ENCODE measurements around the gene NME3. TPM values are rescaled to one million over a fixed set of nuclear protein-coding genes. Genes with fewer than 3 reads are reported as not detected.
A peak's percentile ranks its signal among the peaks of the same experiment; 100 is the strongest.

NME3 gene
- total and polyA plus RNA-seq, 3 donors from 2014 or later, result 29.3 to 119 (median 100) TPM

DNA sequence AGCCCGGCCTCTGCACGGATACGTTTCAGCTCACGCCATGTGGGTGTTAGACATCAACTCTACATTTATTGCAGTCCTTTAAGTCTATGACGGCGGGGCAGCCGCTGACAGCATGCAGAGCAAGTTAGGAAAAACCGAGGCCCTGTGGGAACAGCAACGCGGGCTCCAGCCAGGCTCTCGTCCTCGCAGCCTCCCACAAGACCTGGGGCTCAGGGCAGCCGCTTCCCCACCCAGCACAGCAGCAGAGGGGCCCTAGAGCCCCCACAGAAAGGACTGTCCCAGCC, 5.3 kb upstream of the NME3 start:
- Histone ChIP-seq H3K4me3 (no peak overlapping the region), H3K4me1 (peaks cover 22% of the 10 kb centered on the region), H3K36me3 (ENCODE audit: low read depth, missing control alignments) (no peaks in the 10 kb centered on the region), H3K9me3 (no peaks in the 10 kb centered on the region), H3K27ac (no peak overlapping the region), H3K27me3 (no peaks in the 10 kb centered on the region)
- DNase-seq, result no peak
- intact Hi-C loops (cut with DNase I; ENCODE audit: low total_unique reads), result no loop called here
- TF ChIP-seq POLR2A (IDR thresholded peaks at IDR 0.05), result no peak
- TF ChIP-seq, protein P1, sequence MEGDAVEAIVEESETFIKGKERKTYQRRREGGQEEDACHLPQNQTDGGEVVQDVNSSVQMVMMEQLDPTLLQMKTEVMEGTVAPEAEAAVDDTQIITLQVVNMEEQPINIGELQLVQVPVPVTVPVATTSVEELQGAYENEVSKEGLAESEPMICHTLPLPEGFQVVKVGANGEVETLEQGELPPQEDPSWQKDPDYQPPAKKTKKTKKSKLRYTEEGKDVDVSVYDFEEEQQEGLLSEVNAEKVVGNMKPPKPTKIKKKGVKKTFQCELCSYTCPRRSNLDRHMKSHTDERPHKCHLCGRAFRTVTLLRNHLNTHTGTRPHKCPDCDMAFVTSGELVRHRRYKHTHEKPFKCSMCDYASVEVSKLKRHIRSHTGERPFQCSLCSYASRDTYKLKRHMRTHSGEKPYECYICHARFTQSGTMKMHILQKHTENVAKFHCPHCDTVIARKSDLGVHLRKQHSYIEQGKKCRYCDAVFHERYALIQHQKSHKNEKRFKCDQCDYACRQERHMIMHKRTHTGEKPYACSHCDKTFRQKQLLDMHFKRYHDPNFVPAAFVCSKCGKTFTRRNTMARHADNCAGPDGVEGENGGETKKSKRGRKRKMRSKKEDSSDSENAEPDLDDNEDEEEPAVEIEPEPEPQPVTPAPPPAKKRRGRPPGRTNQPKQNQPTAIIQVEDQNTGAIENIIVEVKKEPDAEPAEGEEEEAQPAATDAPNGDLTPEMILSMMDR (IDR thresholded peaks at IDR 0.05), result no peak
- 81 to 91% methylated on average over 12 to 13 of the region's 13 CpGs for WGBS, 2 donors

DNA sequence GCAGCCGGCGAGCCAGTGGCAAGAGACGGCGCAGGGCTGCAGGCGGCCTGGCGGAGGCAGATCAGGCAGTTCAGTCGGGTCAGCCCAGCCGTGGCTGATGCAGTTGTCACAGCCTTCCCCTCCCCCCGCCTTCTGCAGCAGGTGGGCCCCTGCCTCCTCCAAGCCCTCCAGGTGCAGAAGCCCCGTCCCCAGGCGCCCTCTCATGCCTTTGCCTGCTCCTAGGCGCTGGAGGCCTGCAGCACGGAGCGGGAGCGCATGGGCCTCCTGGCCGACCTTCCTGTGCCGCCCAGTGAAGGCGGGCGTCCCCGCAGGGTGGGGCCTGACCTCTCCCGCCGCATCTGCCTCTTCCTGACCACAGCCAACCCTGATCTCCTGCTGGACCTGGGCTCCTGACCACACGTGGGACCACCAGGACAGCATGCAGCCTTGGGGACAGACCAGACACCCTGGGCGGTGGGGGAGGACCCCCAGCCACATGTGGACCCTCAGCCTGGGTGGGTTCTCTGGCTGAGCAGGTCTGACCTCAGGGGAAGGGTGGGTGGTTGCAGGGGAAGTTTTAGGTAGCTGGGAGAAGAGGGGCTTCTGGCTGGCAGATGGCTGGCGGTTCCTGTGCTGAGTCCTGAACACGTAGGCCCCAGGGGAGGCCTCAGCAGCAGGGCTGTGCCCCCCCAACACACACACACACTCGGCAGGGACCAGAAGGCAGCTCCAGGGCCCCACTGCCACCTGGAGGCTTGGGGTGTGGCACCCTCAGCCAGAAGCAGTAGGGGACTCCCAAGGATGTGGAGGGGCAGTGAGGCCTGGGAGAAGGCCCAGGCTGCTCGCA, 4.7 kb upstream of the NME3 start:
- 82 to 92% methylated on average over 5 to 28 of the region's 28 CpGs for WGBS, 2 donors

DNA sequence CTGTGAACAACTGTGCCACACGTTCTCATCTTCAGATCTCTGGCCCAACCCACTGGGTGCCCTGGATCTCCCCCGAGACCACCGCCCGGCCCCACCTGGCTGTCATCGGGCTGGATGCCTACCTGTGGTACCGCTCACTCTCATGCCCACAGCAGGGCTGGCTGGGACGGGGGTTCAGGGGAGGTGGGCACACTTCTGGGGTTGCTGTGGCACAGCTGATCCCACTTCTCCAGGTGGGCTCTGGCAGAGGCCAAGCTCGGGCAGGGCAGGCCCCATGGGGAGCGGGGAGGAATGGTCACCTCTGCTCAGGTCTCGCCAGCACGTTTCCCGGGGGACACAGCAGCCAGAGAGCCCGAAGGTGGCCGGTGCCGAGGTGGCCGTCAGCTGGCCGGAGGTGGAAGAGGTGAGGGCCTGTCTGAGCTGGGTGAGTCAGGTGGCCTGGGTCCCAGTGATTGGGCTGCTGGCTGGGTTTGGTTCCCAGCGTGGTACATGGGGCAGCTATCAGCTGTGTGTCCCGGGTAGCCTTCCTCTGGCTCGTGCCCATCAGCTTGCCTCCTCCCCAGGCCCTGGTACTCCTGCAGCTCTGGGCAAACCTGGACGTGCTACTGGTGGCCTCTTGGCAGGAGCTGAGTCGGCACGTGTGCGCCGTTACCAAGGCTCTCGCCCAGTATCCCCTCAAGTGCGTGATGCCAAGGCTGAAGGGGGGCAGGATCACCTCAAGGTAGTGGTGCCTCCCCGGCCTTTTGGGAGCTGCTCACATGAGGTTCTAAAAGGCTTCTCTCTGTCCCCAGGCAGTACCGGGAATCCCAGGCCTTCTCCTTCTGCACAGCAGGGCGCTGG, 3.9 kb upstream of the NME3 start:
- WGBS, 2 donors, result 92 to 94% methylated on average over 16 to 30 of the region's 30 CpGs
- no peak for DNase-seq
- Histone ChIP-seq H3K36me3 (ENCODE audit: low read depth, missing control alignments) (no peaks in the 10 kb centered on the region), H3K27ac (no peak overlapping the region), H3K9me3 (no peaks in the 10 kb centered on the region), H3K27me3 (no peaks in the 10 kb centered on the region), H3K4me3 (no peak overlapping the region), H3K4me1 (peaks cover 21% of the 10 kb centered on the region)
- intact Hi-C loops (cut with DNase I; ENCODE audit: low total_unique reads), result no loop called here
- TF ChIP-seq, protein P1 (IDR thresholded peaks at IDR 0.05), result no peak
- TF ChIP-seq POLR2A (IDR thresholded peaks at IDR 0.05), result no peak

More for the DNA sequence above, 4.7 kb upstream of the NME3 start:
- Histone ChIP-seq H3K9me3 (no peaks in the 10 kb centered on the region), H3K4me1 (peaks cover 17% of the 10 kb centered on the region), H3K36me3 (ENCODE audit: low read depth, missing control alignments) (no peaks in the 10 kb centered on the region), H3K4me3 (no peak overlapping the region), H3K27me3 (no peaks in the 10 kb centered on the region), H3K27ac (no peak overlapping the region)
- intact Hi-C loops (cut with DNase I; ENCODE audit: low total_unique reads), result no loop called here
- no peak for TF ChIP-seq POLR2A (IDR thresholded peaks at IDR 0.05)
- TF ChIP-seq, protein P1 (IDR thresholded peaks at IDR 0.05), result no peak
- DNase-seq, result no peak

DNA sequence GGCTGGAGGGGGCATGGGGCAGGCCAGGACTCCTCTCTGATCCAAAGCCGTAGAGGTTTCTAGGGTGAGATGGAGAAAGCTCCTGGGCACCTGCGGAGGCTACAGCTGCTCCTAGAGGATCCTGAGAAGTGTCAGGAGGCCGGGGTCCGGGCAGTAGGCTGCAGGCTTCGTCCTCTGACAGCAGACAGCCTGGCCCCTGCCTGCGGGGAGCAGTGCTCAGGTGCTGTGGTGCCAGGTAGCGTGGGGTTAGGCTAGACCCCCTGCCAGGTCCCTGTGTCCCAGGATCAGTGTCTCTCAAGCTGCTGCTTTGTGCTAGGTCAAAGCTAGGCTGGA, 3.1 kb upstream of the NME3 start:
- WGBS, 2 donors, result 75 to 82% methylated on average over 7 of the region's 7 CpGs
- peaks cover 27% of the 10 kb centered on the region for H3K4me1 ChIP-seq
- intact Hi-C loops (cut with DNase I; ENCODE audit: low total_unique reads), result no loop called here
- H3K27ac ChIP-seq, result peak overlapping the region in 1 of 2 donors; percentile 87
- no peaks in the 10 kb centered on the region for H3K27me3 ChIP-seq
- H3K36me3 ChIP-seq (ENCODE audit: low read depth, missing control alignments), result no peaks in the 10 kb centered on the region
- no peak for DNase-seq
- no peaks in the 10 kb centered on the region for H3K9me3 ChIP-seq
- TF ChIP-seq, protein P1 (IDR thresholded peaks at IDR 0.05), result no peak
- TF ChIP-seq POLR2A (IDR thresholded peaks at IDR 0.05), result no peak
- H3K4me3 ChIP-seq, result no peak overlapping the region

Measured in testis (tissue), 3 donors.